ENCODE measurements around the gene GPC3. TPM values are rescaled to one million over a fixed set of nuclear protein-coding genes. Genes with fewer than 3 reads are reported as not detected.

Gene GPC3
- total RNA-seq, 1 experiment from 2014 or later = not detected

DNA sequence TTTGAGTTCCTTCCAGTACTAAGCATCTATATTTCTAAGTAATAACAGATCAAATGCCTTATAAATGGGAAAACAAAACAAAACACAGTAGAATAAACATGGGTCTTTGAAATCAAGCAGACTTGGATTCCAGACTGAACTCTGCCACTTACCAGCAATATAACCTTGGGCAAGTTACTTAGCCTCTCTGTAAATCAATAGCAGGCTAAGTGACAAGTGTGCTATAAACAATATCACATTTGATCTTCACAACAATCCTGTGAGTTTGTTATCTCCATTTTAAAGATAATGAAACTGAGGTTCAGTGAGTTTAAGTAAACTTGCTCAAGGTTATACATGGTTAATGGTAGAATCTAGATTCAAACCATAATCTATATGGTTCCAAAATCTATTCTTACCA lies 165.8 kb downstream of the GPC3 start:
- no peak for DNase-seq
- H3K9me3 ChIP-seq (ENCODE audit: low read length) = no peaks in the 10 kb centered on the region
- H4K20me1 ChIP-seq (ENCODE audit: insufficient read depth, low read depth, low read length) = no peaks in the 10 kb centered on the region
- H2AFZ ChIP-seq (ENCODE audit: low read length) = no peak overlapping the region
- H3K36me3 ChIP-seq (ENCODE audit: insufficient read depth, low read length) = no peaks in the 10 kb centered on the region
- H3K27ac ChIP-seq (ENCODE audit: low read length) = no peak overlapping the region
- no peak overlapping the region for H3K4me2 ChIP-seq (ENCODE audit: low read depth, low read length, poor library complexity, severe bottlenecking)
- H3K4me3 ChIP-seq (ENCODE audit: low read length) = no peak overlapping the region
- no peaks in the 10 kb centered on the region for H3K4me1 ChIP-seq (ENCODE audit: low read length)
- no peaks in the 10 kb centered on the region for H3K9me2 ChIP-seq (replicated peaks; ENCODE audit: insufficient read depth, low read length)
- no peaks in the 10 kb centered on the region for H3K27me3 ChIP-seq (ENCODE audit: low read length)
- H3K9ac ChIP-seq (ENCODE audit: low read length) = no peak overlapping the region
- H3K79me2 ChIP-seq (ENCODE audit: low read length) = no peaks in the 10 kb centered on the region

- H3K9me2 ChIP-seq (replicated peaks; ENCODE audit: insufficient read depth, low read length) = no peaks in the 10 kb centered on the region
- no peak overlapping the region for H3K9ac ChIP-seq (ENCODE audit: low read length)
- no peak overlapping the region for H3K4me3 ChIP-seq (ENCODE audit: low read length)
- H3K9me3 ChIP-seq (ENCODE audit: low read length) = no peaks in the 10 kb centered on the region
- H3K4me2 ChIP-seq (ENCODE audit: low read depth, low read length, poor library complexity, severe bottlenecking) = no peak overlapping the region
- DNase-seq = no peak
- H4K20me1 ChIP-seq (ENCODE audit: insufficient read depth, low read depth, low read length) = no peaks in the 10 kb centered on the region
- H3K79me2 ChIP-seq (ENCODE audit: low read length) = no peaks in the 10 kb centered on the region
- no peaks in the 10 kb centered on the region for H3K27me3 ChIP-seq (ENCODE audit: low read length)
- H3K27ac ChIP-seq (ENCODE audit: low read length) = no peak overlapping the region
- no peak overlapping the region for H2AFZ ChIP-seq (ENCODE audit: low read length)
- H3K4me1 ChIP-seq (ENCODE audit: low read length) = no peaks in the 10 kb centered on the region
- no peaks in the 10 kb centered on the region for H3K36me3 ChIP-seq (ENCODE audit: insufficient read depth, low read length)
These were observed 167.4 kb downstream of the GPC3 start for GRCh38 chrX:133818019-133818418.

DNA sequence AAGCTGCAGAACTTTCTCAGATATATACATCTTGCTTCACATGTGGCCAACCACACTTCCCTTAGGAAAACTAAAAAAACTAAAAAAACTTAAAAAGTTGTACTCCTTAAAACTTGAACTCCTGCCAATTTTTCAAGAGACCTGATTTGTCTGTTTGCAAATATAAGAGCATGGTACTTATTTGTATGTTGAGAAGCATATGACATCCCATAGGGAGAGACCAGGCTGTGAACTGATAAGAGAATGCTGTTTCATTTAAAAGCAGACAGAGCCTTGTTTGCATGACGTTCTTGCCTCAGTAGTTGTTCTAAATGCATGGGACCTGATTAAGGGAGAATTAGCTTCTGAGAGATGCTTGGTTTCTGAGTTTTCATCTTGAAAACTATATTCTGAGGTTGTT lies 169.9 kb downstream of the GPC3 start:
- no peaks in the 10 kb centered on the region for H3K36me3 ChIP-seq (ENCODE audit: insufficient read depth, low read length)
- no peak overlapping the region for H3K9ac ChIP-seq (ENCODE audit: low read length)
- no peaks in the 10 kb centered on the region for H3K27me3 ChIP-seq (ENCODE audit: low read length)
- DNase-seq = no peak
- no peaks in the 10 kb centered on the region for H3K79me2 ChIP-seq (ENCODE audit: low read length)
- H3K4me1 ChIP-seq (ENCODE audit: low read length) = no peaks in the 10 kb centered on the region
- H4K20me1 ChIP-seq (ENCODE audit: insufficient read depth, low read depth, low read length) = no peaks in the 10 kb centered on the region
- no peak overlapping the region for H2AFZ ChIP-seq (ENCODE audit: low read length)
- no peak overlapping the region for H3K4me3 ChIP-seq (ENCODE audit: low read length)
- H3K4me2 ChIP-seq (ENCODE audit: low read depth, low read length, poor library complexity, severe bottlenecking) = no peak overlapping the region
- no peak overlapping the region for H3K27ac ChIP-seq (ENCODE audit: low read length)
- H3K9me2 ChIP-seq (replicated peaks; ENCODE audit: insufficient read depth, low read length) = no peaks in the 10 kb centered on the region
- no peaks in the 10 kb centered on the region for H3K9me3 ChIP-seq (ENCODE audit: low read length)

- H3K79me2 ChIP-seq (ENCODE audit: low read length) = no peaks in the 10 kb centered on the region
These were observed 171.4 kb downstream of the GPC3 start for GRCh38 chrX:133813971-133814370.

GRCh38 chrX:133812402-133812801 lies 173.0 kb downstream of the GPC3 start:
- H3K4me2 ChIP-seq (ENCODE audit: low read depth, low read length, poor library complexity, severe bottlenecking) = no peak overlapping the region
- no peaks in the 10 kb centered on the region for H3K79me2 ChIP-seq (ENCODE audit: low read length)
- H3K27me3 ChIP-seq (ENCODE audit: low read length) = 0 out of 2 replicates have a peak, but pooled peaks cover 3% of the 10 kb centered on the region
- H3K36me3 ChIP-seq (ENCODE audit: insufficient read depth, low read length) = no peaks in the 10 kb centered on the region
- no peaks in the 10 kb centered on the region for H3K4me1 ChIP-seq (ENCODE audit: low read length)
- no peaks in the 10 kb centered on the region for H3K9me3 ChIP-seq (ENCODE audit: low read length)
- no peak overlapping the region for H3K4me3 ChIP-seq (ENCODE audit: low read length)
- H4K20me1 ChIP-seq (ENCODE audit: insufficient read depth, low read depth, low read length) = no peaks in the 10 kb centered on the region
- H2AFZ ChIP-seq (ENCODE audit: low read length) = no peak overlapping the region
- H3K9me2 ChIP-seq (replicated peaks; ENCODE audit: insufficient read depth, low read length) = no peaks in the 10 kb centered on the region
- no peak overlapping the region for H3K27ac ChIP-seq (ENCODE audit: low read length)
- DNase-seq = no peak
- H3K9ac ChIP-seq (ENCODE audit: low read length) = no peak overlapping the region

More at GRCh38 chrX:133813971-133814370, 171.4 kb downstream of the GPC3 start:
- Histone ChIP-seq H3K4me1 (ENCODE audit: low read length) (no peaks in the 10 kb centered on the region), H3K27ac (ENCODE audit: low read length) (no peak overlapping the region), H3K36me3 (ENCODE audit: insufficient read depth, low read length) (no peaks in the 10 kb centered on the region), H3K9me2 (replicated peaks; ENCODE audit: insufficient read depth, low read length) (no peaks in the 10 kb centered on the region), H3K4me2 (ENCODE audit: low read depth, low read length, poor library complexity, severe bottlenecking) (no peak overlapping the region), H3K4me3 (ENCODE audit: low read length) (no peak overlapping the region), H3K9me3 (ENCODE audit: low read length) (no peaks in the 10 kb centered on the region), H4K20me1 (ENCODE audit: insufficient read depth, low read depth, low read length) (no peaks in the 10 kb centered on the region), H3K27me3 (ENCODE audit: low read length) (no peaks in the 10 kb centered on the region), H3K9ac (ENCODE audit: low read length) (no peak overlapping the region), H2AFZ (ENCODE audit: low read length) (no peak overlapping the region)
- no peak for DNase-seq

DNA sequence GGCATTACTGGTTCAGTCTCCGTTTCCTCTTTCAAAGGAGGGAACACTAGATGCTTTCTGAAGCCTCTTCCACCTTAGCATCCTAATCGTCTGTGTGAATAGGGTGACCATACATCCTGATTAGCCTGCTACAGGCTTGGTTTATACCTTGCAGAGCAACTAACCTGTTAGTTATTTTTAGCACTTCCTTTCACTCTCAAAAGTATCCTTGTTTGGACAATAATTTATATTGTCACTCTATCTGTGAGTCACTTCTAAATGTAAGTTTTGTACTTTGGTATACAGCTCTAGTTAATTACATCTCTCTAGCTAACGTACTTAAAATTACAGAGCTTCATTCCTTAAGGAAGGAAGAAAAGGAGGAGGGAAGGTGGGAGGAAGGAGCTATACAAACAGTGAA lies 174.5 kb downstream of the GPC3 start:
- H3K4me3 ChIP-seq (ENCODE audit: low read length) = no peak overlapping the region
- H3K4me2 ChIP-seq (ENCODE audit: low read depth, low read length, poor library complexity, severe bottlenecking) = no peak overlapping the region
- 0 out of 2 replicates have a peak, but pooled peaks cover 3% of the 10 kb centered on the region for H3K27me3 ChIP-seq (ENCODE audit: low read length)
- H3K36me3 ChIP-seq (ENCODE audit: insufficient read depth, low read length) = no peaks in the 10 kb centered on the region
- H3K9ac ChIP-seq (ENCODE audit: low read length) = no peak overlapping the region
- no peak for DNase-seq
- no peaks in the 10 kb centered on the region for H3K4me1 ChIP-seq (ENCODE audit: low read length)
- H3K79me2 ChIP-seq (ENCODE audit: low read length) = no peaks in the 10 kb centered on the region
- H4K20me1 ChIP-seq (ENCODE audit: insufficient read depth, low read depth, low read length) = no peaks in the 10 kb centered on the region
- no peak overlapping the region for H3K27ac ChIP-seq (ENCODE audit: low read length)
- no peaks in the 10 kb centered on the region for H3K9me2 ChIP-seq (replicated peaks; ENCODE audit: insufficient read depth, low read length)
- H2AFZ ChIP-seq (ENCODE audit: low read length) = no peak overlapping the region
- no peaks in the 10 kb centered on the region for H3K9me3 ChIP-seq (ENCODE audit: low read length)

DNA sequence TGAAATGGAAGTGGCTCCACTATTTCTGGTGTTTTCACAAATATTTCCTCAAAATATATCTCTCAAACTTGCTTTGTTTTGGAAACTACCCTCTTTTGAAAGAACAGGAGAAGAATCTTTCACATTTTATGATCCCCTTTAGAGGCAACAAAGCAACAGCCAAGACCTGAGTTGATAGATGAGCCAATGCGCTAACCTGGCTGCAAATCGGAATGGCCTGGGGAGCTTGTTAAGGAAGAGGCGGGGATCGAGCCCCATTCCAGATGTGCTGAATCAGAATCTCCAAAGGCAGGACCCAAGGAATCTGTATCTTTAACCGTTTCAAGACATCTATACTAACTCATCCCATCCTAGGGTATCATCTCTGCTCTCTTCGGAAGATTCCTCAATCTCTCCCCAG lies 181.3 kb downstream of the GPC3 start:
- no peaks in the 10 kb centered on the region for H3K9me2 ChIP-seq (replicated peaks; ENCODE audit: insufficient read depth, low read length)
- no peaks in the 10 kb centered on the region for H3K4me1 ChIP-seq (ENCODE audit: low read length)
- no peak overlapping the region for H3K4me3 ChIP-seq (ENCODE audit: low read length)
- H3K27me3 ChIP-seq (ENCODE audit: low read length) = 0 out of 2 replicates have a peak, but pooled peaks cover 3% of the 10 kb centered on the region
- H2AFZ ChIP-seq (ENCODE audit: low read length) = no peak overlapping the region
- H3K4me2 ChIP-seq (ENCODE audit: low read depth, low read length, poor library complexity, severe bottlenecking) = no peak overlapping the region
- H3K79me2 ChIP-seq (ENCODE audit: low read length) = no peaks in the 10 kb centered on the region
- H4K20me1 ChIP-seq (ENCODE audit: insufficient read depth, low read depth, low read length) = no peaks in the 10 kb centered on the region
- H3K9ac ChIP-seq (ENCODE audit: low read length) = no peak overlapping the region
- no peak overlapping the region for H3K27ac ChIP-seq (ENCODE audit: low read length)
- no peaks in the 10 kb centered on the region for H3K36me3 ChIP-seq (ENCODE audit: insufficient read depth, low read length)
- DNase-seq = no peak
- H3K9me3 ChIP-seq (ENCODE audit: low read length) = no peaks in the 10 kb centered on the region

GRCh38 chrX:133796282-133796681 lies 189.1 kb downstream of the GPC3 start:
- H3K36me3 ChIP-seq (ENCODE audit: insufficient read depth, low read length) = no peaks in the 10 kb centered on the region
- DNase-seq = no peak
- H3K9ac ChIP-seq (ENCODE audit: low read length) = no peak overlapping the region
- H3K4me2 ChIP-seq (ENCODE audit: low read depth, low read length, poor library complexity, severe bottlenecking) = no peak overlapping the region
- no peak overlapping the region for H3K27ac ChIP-seq (ENCODE audit: low read length)
- H4K20me1 ChIP-seq (ENCODE audit: insufficient read depth, low read depth, low read length) = no peaks in the 10 kb centered on the region
- no peaks in the 10 kb centered on the region for H3K27me3 ChIP-seq (ENCODE audit: low read length)
- H3K79me2 ChIP-seq (ENCODE audit: low read length) = no peaks in the 10 kb centered on the region
- H3K9me3 ChIP-seq (ENCODE audit: low read length) = no peaks in the 10 kb centered on the region
- H3K9me2 ChIP-seq (replicated peaks; ENCODE audit: insufficient read depth, low read length) = no peaks in the 10 kb centered on the region
- no peak overlapping the region for H2AFZ ChIP-seq (ENCODE audit: low read length)
- no peaks in the 10 kb centered on the region for H3K4me1 ChIP-seq (ENCODE audit: low read length)
- no peak overlapping the region for H3K4me3 ChIP-seq (ENCODE audit: low read length)

- Histone ChIP-seq H3K4me2 (ENCODE audit: low read depth, low read length, poor library complexity, severe bottlenecking) (no peak overlapping the region), H4K20me1 (ENCODE audit: insufficient read depth, low read depth, low read length) (no peaks in the 10 kb centered on the region), H3K4me1 (ENCODE audit: low read length) (no peaks in the 10 kb centered on the region), H3K79me2 (ENCODE audit: low read length) (no peaks in the 10 kb centered on the region), H3K36me3 (ENCODE audit: insufficient read depth, low read length) (no peaks in the 10 kb centered on the region), H3K9ac (ENCODE audit: low read length) (no peak overlapping the region), H3K27me3 (ENCODE audit: low read length) (no peaks in the 10 kb centered on the region), H3K27ac (ENCODE audit: low read length) (no peak overlapping the region), H3K9me3 (ENCODE audit: low read length) (no peaks in the 10 kb centered on the region), H2AFZ (ENCODE audit: low read length) (no peak overlapping the region), H3K9me2 (replicated peaks; ENCODE audit: insufficient read depth, low read length) (no peaks in the 10 kb centered on the region), H3K4me3 (ENCODE audit: low read length) (no peak overlapping the region)
- DNase-seq = no peak
These were observed 191.3 kb downstream of the GPC3 start for GRCh38 chrX:133794126-133794525.
